NB4 (cell line): ENCODE data around the gene TRPM4.

ENCODE experiments used
- MYC ChIP-seq: IDR thresholded peaks from 2 replicates; pipeline ENCODE4 v1.6.1; 2011; ENCODE audit warnings: low read depth, low read length
- POLR2A ChIP-seq: IDR thresholded peaks from 2 replicates; pipeline ENCODE4 v1.6.1; 2011; ENCODE audit warnings: mild to moderate bottlenecking; ENCODE audit not compliant: insufficient read length; ENCODE audit errors: extremely low read depth
- TF ChIP-seq, protein P1 (sequence below): IDR thresholded peaks from one replicate; pipeline ENCODE4 v1.5.1; 2012; ENCODE audit warnings: low read depth, low read length
- TF ChIP-seq, protein P2 (sequence below): IDR thresholded peaks from 2 replicates; pipeline ENCODE4 v1.6.1; 2011; ENCODE audit warnings: low read depth, low read length

DNA sequence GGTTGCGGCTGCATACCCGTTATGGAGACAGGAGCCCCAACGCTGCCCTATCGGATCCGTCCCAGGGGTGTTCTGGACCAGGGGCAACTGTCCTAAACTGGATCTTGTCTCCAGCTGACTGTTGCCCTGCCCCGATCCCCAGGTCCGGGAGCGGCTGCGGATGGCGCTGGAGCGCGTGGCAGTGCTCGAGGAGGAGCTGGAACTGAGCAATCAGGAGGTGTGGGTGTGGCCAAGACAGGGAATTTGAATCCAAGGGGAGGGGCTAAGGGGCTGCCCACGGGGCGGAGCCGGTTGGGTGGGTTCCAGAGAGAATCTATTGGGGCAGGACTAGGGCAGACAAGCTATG lies 28.4 kb upstream of the TRPM4 start:
- TF ChIP-seq, protein P1, sequence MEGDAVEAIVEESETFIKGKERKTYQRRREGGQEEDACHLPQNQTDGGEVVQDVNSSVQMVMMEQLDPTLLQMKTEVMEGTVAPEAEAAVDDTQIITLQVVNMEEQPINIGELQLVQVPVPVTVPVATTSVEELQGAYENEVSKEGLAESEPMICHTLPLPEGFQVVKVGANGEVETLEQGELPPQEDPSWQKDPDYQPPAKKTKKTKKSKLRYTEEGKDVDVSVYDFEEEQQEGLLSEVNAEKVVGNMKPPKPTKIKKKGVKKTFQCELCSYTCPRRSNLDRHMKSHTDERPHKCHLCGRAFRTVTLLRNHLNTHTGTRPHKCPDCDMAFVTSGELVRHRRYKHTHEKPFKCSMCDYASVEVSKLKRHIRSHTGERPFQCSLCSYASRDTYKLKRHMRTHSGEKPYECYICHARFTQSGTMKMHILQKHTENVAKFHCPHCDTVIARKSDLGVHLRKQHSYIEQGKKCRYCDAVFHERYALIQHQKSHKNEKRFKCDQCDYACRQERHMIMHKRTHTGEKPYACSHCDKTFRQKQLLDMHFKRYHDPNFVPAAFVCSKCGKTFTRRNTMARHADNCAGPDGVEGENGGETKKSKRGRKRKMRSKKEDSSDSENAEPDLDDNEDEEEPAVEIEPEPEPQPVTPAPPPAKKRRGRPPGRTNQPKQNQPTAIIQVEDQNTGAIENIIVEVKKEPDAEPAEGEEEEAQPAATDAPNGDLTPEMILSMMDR: no peak
- no peak for TF ChIP-seq MYC
- TF ChIP-seq POLR2A: no peak
- TF ChIP-seq, protein P2, sequence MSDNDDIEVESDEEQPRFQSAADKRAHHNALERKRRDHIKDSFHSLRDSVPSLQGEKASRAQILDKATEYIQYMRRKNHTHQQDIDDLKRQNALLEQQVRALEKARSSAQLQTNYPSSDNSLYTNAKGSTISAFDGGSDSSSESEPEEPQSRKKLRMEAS: no peak
